WTC11 (cell line): ENCODE measurements around the gene DNAH11.

Experiments
- TF ChIP-seq, protein P1 (sequence below): sonication (generic); formaldehyde crosslinking; IDR thresholded peaks from 2 replicates; pipeline ENCODE4 v1.8.1; 2023; ENCODE audit warnings: mild to moderate bottlenecking, moderate library complexity, missing genetic modification reagents
- TF ChIP-seq, protein P2 (sequence below): fragments of 200-600 bp; IDR thresholded peaks from 2 replicates; pipeline ENCODE4 v1.8.0; 2022; ENCODE audit warnings: antibody characterized with exemption

DNA sequence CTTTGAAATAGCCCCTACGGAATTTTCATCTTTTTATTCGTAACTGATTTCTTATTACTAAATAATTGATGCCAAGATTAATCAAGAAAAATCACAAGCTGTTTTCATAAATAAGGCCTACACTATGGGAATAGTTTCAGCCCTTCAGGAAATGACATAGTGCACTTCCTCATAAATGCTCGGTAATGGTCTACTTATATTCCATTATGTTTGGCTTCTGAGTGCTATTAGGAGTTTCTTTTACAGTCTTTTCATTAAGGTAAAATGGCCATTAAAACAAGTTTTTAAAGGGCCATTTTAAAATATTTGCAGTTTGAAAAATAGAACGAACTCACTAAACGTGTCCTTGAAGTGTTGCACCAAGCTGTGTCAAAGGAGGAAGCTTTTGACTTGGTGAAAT lies 174.5 kb downstream of the DNAH11 start:
- TF ChIP-seq, protein P1, sequence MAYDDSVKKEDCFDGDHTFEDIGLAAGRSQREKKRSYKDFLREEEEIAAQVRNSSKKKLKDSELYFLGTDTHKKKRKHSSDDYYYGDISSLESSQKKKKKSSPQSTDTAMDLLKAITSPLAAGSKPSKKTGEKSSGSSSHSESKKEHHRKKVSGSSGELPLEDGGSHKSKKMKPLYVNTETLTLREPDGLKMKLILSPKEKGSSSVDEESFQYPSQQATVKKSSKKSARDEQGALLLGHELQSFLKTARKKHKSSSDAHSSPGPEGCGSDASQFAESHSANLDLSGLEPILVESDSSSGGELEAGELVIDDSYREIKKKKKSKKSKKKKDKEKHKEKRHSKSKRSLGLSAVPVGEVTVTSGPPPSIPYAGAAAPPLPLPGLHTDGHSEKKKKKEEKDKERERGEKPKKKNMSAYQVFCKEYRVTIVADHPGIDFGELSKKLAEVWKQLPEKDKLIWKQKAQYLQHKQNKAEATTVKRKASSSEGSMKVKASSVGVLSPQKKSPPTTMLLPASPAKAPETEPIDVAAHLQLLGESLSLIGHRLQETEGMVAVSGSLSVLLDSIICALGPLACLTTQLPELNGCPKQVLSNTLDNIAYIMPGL (CRISPR knock-in tag), result no peak
- TF ChIP-seq, protein P2, sequence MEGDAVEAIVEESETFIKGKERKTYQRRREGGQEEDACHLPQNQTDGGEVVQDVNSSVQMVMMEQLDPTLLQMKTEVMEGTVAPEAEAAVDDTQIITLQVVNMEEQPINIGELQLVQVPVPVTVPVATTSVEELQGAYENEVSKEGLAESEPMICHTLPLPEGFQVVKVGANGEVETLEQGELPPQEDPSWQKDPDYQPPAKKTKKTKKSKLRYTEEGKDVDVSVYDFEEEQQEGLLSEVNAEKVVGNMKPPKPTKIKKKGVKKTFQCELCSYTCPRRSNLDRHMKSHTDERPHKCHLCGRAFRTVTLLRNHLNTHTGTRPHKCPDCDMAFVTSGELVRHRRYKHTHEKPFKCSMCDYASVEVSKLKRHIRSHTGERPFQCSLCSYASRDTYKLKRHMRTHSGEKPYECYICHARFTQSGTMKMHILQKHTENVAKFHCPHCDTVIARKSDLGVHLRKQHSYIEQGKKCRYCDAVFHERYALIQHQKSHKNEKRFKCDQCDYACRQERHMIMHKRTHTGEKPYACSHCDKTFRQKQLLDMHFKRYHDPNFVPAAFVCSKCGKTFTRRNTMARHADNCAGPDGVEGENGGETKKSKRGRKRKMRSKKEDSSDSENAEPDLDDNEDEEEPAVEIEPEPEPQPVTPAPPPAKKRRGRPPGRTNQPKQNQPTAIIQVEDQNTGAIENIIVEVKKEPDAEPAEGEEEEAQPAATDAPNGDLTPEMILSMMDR, result no peak
